Stomach smooth muscle (tissue), 2 donors: ENCODE results near the gene FAM83G.

Experiments
- H3K27ac ChIP-seq: one replicate; pipeline ENCODE4 v1.7.0; 2013; ENCODE audit warnings: mild to moderate bottlenecking, low read length, inconsistent platforms
- H3K27me3 ChIP-seq, 2 donors: one replicate each; pipeline ENCODE4 v1.7.0; 2013; ENCODE audit warnings: low read length in 2 of 2; ENCODE audit not compliant: insufficient read depth in 2 of 2, control insufficient read depth in 1 of 2
- H3K36me3 ChIP-seq, 2 donors: one replicate each; pipeline ENCODE4 v1.7.0; 2013; ENCODE audit warnings: low read length in 2 of 2; ENCODE audit not compliant: control insufficient read depth in 2 of 2, insufficient read depth in 2 of 2
- H3K4me1 ChIP-seq: one replicate; pipeline ENCODE4 v1.7.0; 2013; ENCODE audit warnings: low read length; ENCODE audit not compliant: control insufficient read depth, insufficient read depth
- H3K4me3 ChIP-seq, 2 donors: one replicate each; pipeline ENCODE4 v1.7.0; 2013; ENCODE audit warnings: low read length in 2 of 2
- H3K9ac ChIP-seq, 2 donors: one replicate each; pipeline ENCODE4 v1.7.0; 2013; ENCODE audit warnings: low read length in 2 of 2, mild to moderate bottlenecking in 1 of 2
- H3K9me3 ChIP-seq, 2 donors: one replicate each; pipeline ENCODE4 v1.7.0; 2013; ENCODE audit warnings: low read length in 2 of 2; ENCODE audit not compliant: control insufficient read depth in 2 of 2
- donor health status: healthy.
- donor health status: Pancreatic carcinoma.

Gene FAM83G

GRCh38 chr17:19015428-19015827 is 10.9 kb upstream of the FAM83G start:
- H3K27ac ChIP-seq = no peak overlapping the region
- peaks cover 0 to 2% of the 10 kb centered on the region in 2 donors for H3K27me3 ChIP-seq
- no peaks in the 10 kb centered on the region for H3K4me1 ChIP-seq
- no peaks in the 10 kb centered on the region for H3K36me3 ChIP-seq
- no peak overlapping the region for H3K9ac ChIP-seq
- no peaks in the 10 kb centered on the region for H3K9me3 ChIP-seq
- no peak overlapping the region for H3K4me3 ChIP-seq

- H3K9me3 ChIP-seq = no peaks in the 10 kb centered on the region
- no peak overlapping the region for H3K4me3 ChIP-seq
- H3K27ac ChIP-seq = no peak overlapping the region
- H3K27me3 ChIP-seq = peaks cover 0 to 2% of the 10 kb centered on the region in 2 donors
- H3K9ac ChIP-seq = no peak overlapping the region
- no peaks in the 10 kb centered on the region for H3K4me1 ChIP-seq
- H3K36me3 ChIP-seq = no peaks in the 10 kb centered on the region
Observed at GRCh38 chr17:19014628-19015215, 10.2 kb upstream of the FAM83G start.

- Histone ChIP-seq H3K27me3 (peaks cover 0 to 2% of the 10 kb centered on the region in 2 donors), H3K4me3 (no peak overlapping the region)
Observed at GRCh38 chr17:19013806-19014627, 9.5 kb upstream of the FAM83G start.

GRCh38 chr17:19013226-19013625 is 8.7 kb upstream of the FAM83G start:
- Histone ChIP-seq H3K4me1 (no peaks in the 10 kb centered on the region), H3K27ac (no peak overlapping the region)

More at GRCh38 chr17:19013806-19014627, 9.5 kb upstream of the FAM83G start:
- Histone ChIP-seq H3K4me1 (no peaks in the 10 kb centered on the region), H3K27ac (no peak overlapping the region), H3K9me3 (no peaks in the 10 kb centered on the region), H3K9ac (no peak overlapping the region), H3K36me3 (no peaks in the 10 kb centered on the region)

GRCh38 chr17:19012171-19013080 is 7.9 kb upstream of the FAM83G start:
- Histone ChIP-seq H3K9me3 (no peaks in the 10 kb centered on the region), H3K9ac (no peak overlapping the region), H3K4me3 (no peak overlapping the region), H3K4me1 (no peaks in the 10 kb centered on the region), H3K36me3 (no peaks in the 10 kb centered on the region), H3K27ac (no peak overlapping the region), H3K27me3 (no peaks in the 10 kb centered on the region)

More at GRCh38 chr17:19013226-19013625, 8.7 kb upstream of the FAM83G start:
- Histone ChIP-seq H3K9me3 (no peaks in the 10 kb centered on the region), H3K4me3 (no peak overlapping the region), H3K36me3 (no peaks in the 10 kb centered on the region), H3K27me3 (no peaks in the 10 kb centered on the region), H3K9ac (no peak overlapping the region)

GRCh38 chr17:19011581-19011980 is 7.0 kb upstream of the FAM83G start:
- no peak overlapping the region for H3K4me3 ChIP-seq
- H3K9me3 ChIP-seq = peaks cover 0 to 3% of the 10 kb centered on the region in 2 donors
- H3K9ac ChIP-seq = no peak overlapping the region
- H3K27ac ChIP-seq = no peak overlapping the region
- H3K36me3 ChIP-seq = no peaks in the 10 kb centered on the region
- H3K4me1 ChIP-seq = no peaks in the 10 kb centered on the region
- H3K27me3 ChIP-seq = no peaks in the 10 kb centered on the region

GRCh38 chr17:19010729-19011505 is 6.4 kb upstream of the FAM83G start:
- no peaks in the 10 kb centered on the region for H3K4me1 ChIP-seq
- no peak overlapping the region for H3K4me3 ChIP-seq
- no peaks in the 10 kb centered on the region for H3K27me3 ChIP-seq
- H3K27ac ChIP-seq = no peak overlapping the region
- H3K9ac ChIP-seq = no peak overlapping the region
- peaks cover 0 to 6% of the 10 kb centered on the region in 2 donors for H3K9me3 ChIP-seq
- H3K36me3 ChIP-seq = no peaks in the 10 kb centered on the region

GRCh38 chr17:19009970-19010369 is 5.4 kb upstream of the FAM83G start:
- H3K9ac ChIP-seq = no peak overlapping the region
- H3K27ac ChIP-seq = no peak overlapping the region
- H3K9me3 ChIP-seq = peaks cover 0 to 6% of the 10 kb centered on the region in 2 donors
- H3K4me3 ChIP-seq = no peak overlapping the region
- H3K36me3 ChIP-seq = no peaks in the 10 kb centered on the region
- peaks cover 3% of the 10 kb centered on the region for H3K4me1 ChIP-seq
- no peaks in the 10 kb centered on the region for H3K27me3 ChIP-seq

GRCh38 chr17:19006698-19007097 is 2.1 kb upstream of the FAM83G start:
- peaks cover 0 to 6% of the 10 kb centered on the region in 2 donors for H3K9me3 ChIP-seq
- no peaks in the 10 kb centered on the region for H3K27me3 ChIP-seq
- peaks cover 9% of the 10 kb centered on the region for H3K4me1 ChIP-seq
- H3K4me3 ChIP-seq = no peak overlapping the region
- no peak overlapping the region for H3K9ac ChIP-seq
- no peaks in the 10 kb centered on the region for H3K36me3 ChIP-seq
- no peak overlapping the region for H3K27ac ChIP-seq
